Nephron (organoid): ENCODE measurements around the gene PRKAR1B.
"Not testable (repeated sequence)": the region's sequence is repeated elsewhere in the genome, so short reads cannot be mapped to it uniquely, and the experiment has no call there.

Experiments
- H3K27ac Mint-ChIP-seq, 3 experiments: 2 replicates each; pipeline ENCODE4 v1.8.0; 2020; ENCODE audit warnings: mixed read lengths in 3 of 3, mild to moderate bottlenecking in 2 of 3, moderate library complexity in 1 of 3
- H3K27me3 Mint-ChIP-seq: 2 replicates; pipeline ENCODE4 v1.8.0; 2021; ENCODE audit warnings: low read depth, mild to moderate bottlenecking, moderate library complexity, mixed read lengths
- H3K36me3 Mint-ChIP-seq: 2 replicates; pipeline ENCODE4 v1.8.0; 2020; ENCODE audit warnings: low read depth, mixed read lengths
- H3K4me1 Mint-ChIP-seq: 2 replicates; pipeline ENCODE4 v1.8.0; 2020; ENCODE audit warnings: mixed read lengths
- H3K4me3 Mint-ChIP-seq, 3 experiments: 2 replicates each; pipeline ENCODE4 v1.8.0; 2020; ENCODE audit warnings: mild to moderate bottlenecking in 3 of 3, mixed read lengths in 3 of 3, moderate library complexity in 2 of 3
- H3K9me3 Mint-ChIP-seq: 2 replicates; pipeline ENCODE4 v1.8.0; 2020; ENCODE audit warnings: mixed read lengths
- TF ChIP-seq, protein P1 (sequence below), 3 experiments: fragments of 200-600 bp; sonication (generic); IDR thresholded peaks; one replicate each; pipeline ENCODE4 v1.5.0; 2021; ENCODE audit warnings: antibody characterized with exemption in 3 of 3; ENCODE audit not compliant: unreplicated experiment in 3 of 3

PRKAR1B gene

GRCh38 chr7:746155-747061 lies 19.3 kb upstream of the PRKAR1B start:
- no peaks in the 10 kb centered on the region for H3K27me3 Mint-ChIP-seq
- no peaks in the 10 kb centered on the region for H3K9me3 Mint-ChIP-seq
- H3K4me3 Mint-ChIP-seq, result no peak overlapping the region
- H3K36me3 Mint-ChIP-seq, result peaks cover 47% of the 10 kb centered on the region
- TF ChIP-seq, protein P1, sequence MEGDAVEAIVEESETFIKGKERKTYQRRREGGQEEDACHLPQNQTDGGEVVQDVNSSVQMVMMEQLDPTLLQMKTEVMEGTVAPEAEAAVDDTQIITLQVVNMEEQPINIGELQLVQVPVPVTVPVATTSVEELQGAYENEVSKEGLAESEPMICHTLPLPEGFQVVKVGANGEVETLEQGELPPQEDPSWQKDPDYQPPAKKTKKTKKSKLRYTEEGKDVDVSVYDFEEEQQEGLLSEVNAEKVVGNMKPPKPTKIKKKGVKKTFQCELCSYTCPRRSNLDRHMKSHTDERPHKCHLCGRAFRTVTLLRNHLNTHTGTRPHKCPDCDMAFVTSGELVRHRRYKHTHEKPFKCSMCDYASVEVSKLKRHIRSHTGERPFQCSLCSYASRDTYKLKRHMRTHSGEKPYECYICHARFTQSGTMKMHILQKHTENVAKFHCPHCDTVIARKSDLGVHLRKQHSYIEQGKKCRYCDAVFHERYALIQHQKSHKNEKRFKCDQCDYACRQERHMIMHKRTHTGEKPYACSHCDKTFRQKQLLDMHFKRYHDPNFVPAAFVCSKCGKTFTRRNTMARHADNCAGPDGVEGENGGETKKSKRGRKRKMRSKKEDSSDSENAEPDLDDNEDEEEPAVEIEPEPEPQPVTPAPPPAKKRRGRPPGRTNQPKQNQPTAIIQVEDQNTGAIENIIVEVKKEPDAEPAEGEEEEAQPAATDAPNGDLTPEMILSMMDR (IDR thresholded peaks at IDR 0.05; ENCODE audit: unreplicated experiment in 3 of 3), result no peak
- H3K27ac Mint-ChIP-seq, result no peak overlapping the region
- peaks cover 11% of the 10 kb centered on the region for H3K4me1 Mint-ChIP-seq

- no peak overlapping the region for H3K27ac Mint-ChIP-seq
- no peaks in the 10 kb centered on the region for H3K9me3 Mint-ChIP-seq
- TF ChIP-seq, protein P1 (IDR thresholded peaks at IDR 0.05; ENCODE audit: unreplicated experiment in 3 of 3), result no peak
- peaks cover 11% of the 10 kb centered on the region for H3K4me1 Mint-ChIP-seq
- no peaks in the 10 kb centered on the region for H3K27me3 Mint-ChIP-seq
- peaks cover 52% of the 10 kb centered on the region for H3K36me3 Mint-ChIP-seq
- H3K4me3 Mint-ChIP-seq, result no peak overlapping the region
Measured at GRCh38 chr7:745431-746154, 18.5 kb upstream of the PRKAR1B start.

- Mint-ChIP-seq H3K36me3 (peaks cover 53% of the 10 kb centered on the region), H3K4me1 (peaks cover 11% of the 10 kb centered on the region), H3K27ac (no peak overlapping the region), H3K4me3 (no peak overlapping the region), H3K27me3 (no peaks in the 10 kb centered on the region), H3K9me3 (no peaks in the 10 kb centered on the region)
- TF ChIP-seq, protein P1 (IDR thresholded peaks at IDR 0.05; ENCODE audit: unreplicated experiment in 3 of 3), result no peak
Measured at GRCh38 chr7:744854-745430, 17.9 kb upstream of the PRKAR1B start.

GRCh38 chr7:744128-744520 lies 17.0 kb upstream of the PRKAR1B start:
- H3K27me3 Mint-ChIP-seq, H3K27ac Mint-ChIP-seq, H3K4me1 Mint-ChIP-seq, H3K4me3 Mint-ChIP-seq, H3K9me3 Mint-ChIP-seq: not testable (repeated sequence)
- peaks cover 48% of the 10 kb centered on the region for H3K36me3 Mint-ChIP-seq

GRCh38 chr7:743341-744127 lies 16.5 kb upstream of the PRKAR1B start:
- H3K27me3 Mint-ChIP-seq, result not testable (repeated sequence)

DNA sequence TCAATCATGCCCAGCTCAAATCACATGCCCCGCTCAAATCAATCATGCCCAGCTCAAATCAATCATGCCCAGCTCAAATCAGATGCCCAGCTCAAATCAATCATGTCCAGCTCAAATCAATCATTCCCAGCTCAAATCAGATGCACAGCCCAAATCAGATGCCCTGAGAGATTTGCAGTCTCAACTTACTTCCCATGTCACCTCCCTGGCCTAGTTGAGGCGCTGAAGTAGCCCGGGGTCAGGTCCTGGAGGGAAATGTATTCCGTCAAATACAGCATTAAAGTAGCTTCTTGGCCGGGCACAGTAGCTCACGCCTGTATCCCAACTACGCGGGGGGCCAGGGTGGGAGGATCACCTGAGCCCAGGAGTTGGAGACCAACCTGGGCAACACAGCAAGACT lies 15.7 kb upstream of the PRKAR1B start:
- TF ChIP-seq, protein P1 (IDR thresholded peaks at IDR 0.05; ENCODE audit: unreplicated experiment in 3 of 3), result no peak
- Mint-ChIP-seq H3K4me1 (peaks cover 4% of the 10 kb centered on the region), H3K27ac (no peak overlapping the region), H3K36me3 (peaks cover 54% of the 10 kb centered on the region), H3K27me3 (no peaks in the 10 kb centered on the region), H3K4me3 (no peak overlapping the region), H3K9me3 (no peaks in the 10 kb centered on the region)

More at GRCh38 chr7:743341-744127, 16.5 kb upstream of the PRKAR1B start:
- peaks cover 46% of the 10 kb centered on the region for H3K36me3 Mint-ChIP-seq
- H3K27ac Mint-ChIP-seq, H3K4me1 Mint-ChIP-seq, H3K4me3 Mint-ChIP-seq, H3K9me3 Mint-ChIP-seq: not testable (repeated sequence)
